Measurements from ENCODE around the gene TICRR.

DNA sequence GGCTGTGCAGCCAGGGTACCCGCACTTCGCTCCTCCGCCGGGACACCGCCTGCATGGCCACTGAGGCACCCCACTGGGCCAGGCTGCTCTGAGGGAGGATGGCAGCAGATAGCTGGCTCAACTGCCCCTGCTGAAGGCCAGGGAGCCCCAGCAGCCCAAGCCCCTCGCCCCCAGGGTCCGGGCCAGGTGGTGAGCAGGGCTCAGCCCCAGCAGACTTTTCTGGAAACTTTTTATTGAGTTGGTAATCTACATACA is 92.4 kb downstream of the TICRR start:
- no peak for TF ChIP-seq POLR2AphosphoS5 (IDR thresholded peaks at IDR 0.05; ENCODE audit: low read depth, low read length)
- TF ChIP-seq POLR2A (IDR thresholded peaks at IDR 0.05; ENCODE audit: low read depth, low read length), result no peak
- no peak for TF ChIP-seq TAF1 (IDR thresholded peaks at IDR 0.05; ENCODE audit: low read depth, low read length)
- no peak for TF ChIP-seq SPI1 (IDR thresholded peaks at IDR 0.05; ENCODE audit: low read depth, low read length)
- TF ChIP-seq PAX5 (IDR thresholded peaks at IDR 0.05; ENCODE audit: insufficient read depth, low read length, severe bottlenecking), result no peak
- TF ChIP-seq POU2F2 (IDR thresholded peaks at IDR 0.05; ENCODE audit: low read depth, low read length), result no peak

Data from GM12891 (cell line).